Ishikawa (cell line): ENCODE measurements around the gene CGN.

Experiments used
- CEBPB ChIP-seq: IDR thresholded peaks from 2 replicates; pipeline ENCODE4 v1.6.1; 2012
- CREB1 ChIP-seq: IDR thresholded peaks from 2 replicates; pipeline ENCODE4 v1.6.1; 2012; ENCODE audit warnings: low read depth
- EGR1 ChIP-seq: IDR thresholded peaks from 2 replicates; pipeline ENCODE4 v1.6.1; 2012
- EP300 ChIP-seq: IDR thresholded peaks from 2 replicates; pipeline ENCODE4 v1.6.1; 2012; ENCODE audit warnings: borderline replicate concordance
- MAX ChIP-seq: IDR thresholded peaks from 2 replicates; pipeline ENCODE4 v1.6.1; 2012
- RAD21 ChIP-seq: IDR thresholded peaks from 2 replicates; pipeline ENCODE4 v1.6.1; 2012; ENCODE audit warnings: low read depth
- REST ChIP-seq: IDR thresholded peaks from 2 replicates; pipeline ENCODE4 v1.6.1; 2012; ENCODE audit warnings: low read depth, mild to moderate bottlenecking
- TAF1 ChIP-seq: IDR thresholded peaks from 2 replicates; pipeline ENCODE4 v1.6.1; 2012; ENCODE audit warnings: low read depth, mild to moderate bottlenecking
- TCF12 ChIP-seq: IDR thresholded peaks from 2 replicates; pipeline ENCODE4 v1.6.1; 2012; ENCODE audit warnings: low read depth
- TEAD4 ChIP-seq: IDR thresholded peaks from 2 replicates; pipeline ENCODE4 v1.6.1; 2012
- USF1 ChIP-seq: IDR thresholded peaks from 2 replicates; pipeline ENCODE4 v1.6.1; 2012
- YY1 ChIP-seq: IDR thresholded peaks from 2 replicates; pipeline ENCODE4 v1.6.1; 2012; ENCODE audit warnings: low read depth

- no peak for TF ChIP-seq EGR1
- TF ChIP-seq RAD21, result no peak
- TF ChIP-seq TAF1, result no peak
- TF ChIP-seq YY1, result no peak
- TF ChIP-seq MAX, result no peak
- TF ChIP-seq REST, result no peak
- no peak for TF ChIP-seq USF1
- no peak for TF ChIP-seq TCF12
- no peak for TF ChIP-seq EP300
- TF ChIP-seq CREB1, result no peak
- TF ChIP-seq CEBPB, result no peak
- no peak for TF ChIP-seq TEAD4
These were observed 29.8 kb downstream of the CGN start for GRCh38 chr1:151540982-151541377.
